SJCRH30 (cell line): ENCODE data around the gene RAPGEF3. TPM values are rescaled to one million over a fixed set of nuclear protein-coding genes. Genes with fewer than 3 reads are reported as not detected.

Experiments
- DNase-seq, 2 experiments: peaks; one replicate each; pipeline ENCODE4 v3.0.0-alpha.2; 2015 to 2020
- H3K27ac ChIP-seq: fragments of 250-450 bp; sonication (Bioruptor Pico); 2 replicates; pipeline ENCODE4 v1.5.1; 2020; ENCODE audit warnings: mild to moderate bottlenecking, moderate library complexity
- H3K27me3 ChIP-seq: fragments of 250-450 bp; sonication (Bioruptor Pico); 2 replicates; pipeline ENCODE4 v1.5.1; 2020; ENCODE audit warnings: mild to moderate bottlenecking, moderate library complexity
- H3K36me3 ChIP-seq: fragments of 250-450 bp; sonication (Bioruptor Pico); 2 replicates; pipeline ENCODE4 v1.5.1; 2020; ENCODE audit warnings: mild to moderate bottlenecking, moderate library complexity
- H3K4me1 ChIP-seq: fragments of 250-450 bp; sonication (Bioruptor Pico); 2 replicates; pipeline ENCODE4 v1.5.1; 2020; ENCODE audit warnings: mild to moderate bottlenecking, moderate library complexity
- H3K4me3 ChIP-seq: fragments of 250-450 bp; sonication (Bioruptor Pico); 2 replicates; pipeline ENCODE4 v1.5.1; 2020; ENCODE audit warnings: mild to moderate bottlenecking, moderate library complexity
- H3K9me3 ChIP-seq: fragments of 250-450 bp; sonication (Bioruptor Pico); replicated peaks from 2 replicates; pipeline ENCODE4 v1.5.1; 2020; ENCODE audit warnings: mild to moderate bottlenecking, moderate library complexity
- total RNA-seq: library from RNA; depleted of rRNA; stranded (reverse); fragments of >200 nt; shearing (Covaris generic); gene quantifications from 2 replicates; pipeline ENCODE4 v1.2.3, GENCODE V29; 2014

Gene RAPGEF3
- total RNA-seq, 1 experiment from 2014 or later, result 0.49 TPM

DNA sequence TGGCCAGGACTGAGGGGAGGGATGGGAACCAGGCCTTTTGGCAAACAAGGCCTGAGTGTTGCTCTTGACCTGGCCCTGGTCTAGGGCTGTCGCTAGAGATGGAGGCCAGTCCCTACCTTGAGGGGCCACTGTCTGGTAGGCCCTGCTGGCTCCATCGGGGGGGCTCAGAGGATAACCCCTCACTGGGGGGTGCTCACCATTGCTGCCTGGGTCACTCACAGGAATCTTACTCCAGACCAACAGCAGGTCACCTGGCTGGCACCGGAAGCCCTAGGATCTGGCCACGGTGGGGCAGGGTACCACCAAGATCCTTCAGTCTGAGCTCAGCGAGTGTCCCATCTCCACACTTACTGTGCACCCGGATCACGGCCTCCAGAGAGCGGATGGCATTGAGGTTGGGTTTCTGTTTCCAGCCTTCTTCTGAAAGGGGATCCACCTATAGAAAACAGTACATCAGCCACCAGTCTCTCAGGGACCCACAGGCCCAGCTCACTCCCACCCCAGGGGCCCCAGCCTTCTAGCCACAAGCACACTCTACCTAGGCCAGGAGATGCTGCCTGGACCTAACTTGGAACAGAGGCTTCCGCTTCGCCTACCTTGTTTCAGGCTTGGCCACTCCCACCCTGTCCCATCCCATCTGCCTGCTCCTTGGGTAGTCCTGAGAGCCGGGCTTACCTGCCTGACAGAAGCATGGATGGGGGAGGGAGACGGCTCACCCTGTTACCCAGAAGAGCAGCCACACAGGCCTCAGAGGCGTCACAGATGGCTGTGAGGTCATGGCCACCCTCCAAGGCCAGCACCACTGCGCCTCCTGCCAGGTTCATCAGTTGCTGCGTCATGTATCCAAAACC lies 26.6 kb upstream of the RAPGEF3 start:
- H3K36me3 ChIP-seq, result peaks cover 67% of the 10 kb centered on the region
- DNase-seq, result no peak
- no peaks in the 10 kb centered on the region for H3K4me1 ChIP-seq
- no peak overlapping the region for H3K27ac ChIP-seq
- H3K9me3 ChIP-seq, result no peaks in the 10 kb centered on the region
- no peaks in the 10 kb centered on the region for H3K27me3 ChIP-seq
- no peak overlapping the region for H3K4me3 ChIP-seq

DNA sequence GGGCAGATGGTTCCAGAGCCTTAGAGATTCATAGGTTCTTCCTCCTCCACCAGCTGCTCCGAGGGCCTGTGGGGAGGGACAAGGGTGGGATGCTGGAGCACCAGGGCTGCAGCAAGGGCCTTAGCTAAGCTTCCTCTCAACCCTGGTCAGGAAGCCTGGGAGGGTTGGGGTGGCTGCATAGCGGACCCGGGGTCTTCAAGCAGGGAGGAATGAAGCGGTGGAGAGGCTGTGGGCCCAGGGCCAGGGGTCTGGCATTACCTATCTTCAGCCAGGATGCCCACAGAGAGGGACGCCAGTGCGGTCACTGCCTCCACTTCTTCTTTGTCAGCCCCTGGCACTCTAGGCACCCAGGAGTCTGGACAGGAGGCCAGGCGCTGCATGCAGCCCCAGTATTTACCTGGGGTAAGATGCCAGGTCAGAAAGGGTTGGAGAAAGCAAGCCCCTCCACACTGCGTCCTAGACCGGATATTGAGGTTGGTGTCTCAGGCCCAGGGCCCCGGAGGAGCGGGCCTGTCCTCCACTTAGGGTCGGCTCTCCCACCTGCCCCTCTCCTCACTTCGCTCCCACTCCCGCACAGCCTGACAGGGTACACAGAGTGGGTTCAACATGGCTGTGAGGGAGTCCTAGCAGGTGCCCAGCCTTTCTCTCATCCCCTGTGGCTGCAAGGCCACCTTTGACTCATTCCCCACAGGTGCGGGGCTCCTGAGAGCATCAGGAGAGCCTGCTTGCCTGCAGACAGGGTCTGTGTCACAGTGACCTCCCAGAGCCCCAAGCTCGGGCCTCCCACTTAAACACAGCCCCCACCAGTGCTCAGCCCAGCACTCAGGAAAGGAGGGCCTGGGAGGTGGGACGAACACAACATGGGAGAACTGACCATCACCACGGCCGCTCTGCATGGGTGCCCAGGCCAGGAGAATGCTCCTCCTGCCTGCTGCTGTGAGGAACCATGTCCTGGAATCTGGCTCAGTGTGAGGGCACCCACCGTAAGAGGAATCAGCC lies 25.4 kb upstream of the RAPGEF3 start:
- no peaks in the 10 kb centered on the region for H3K27me3 ChIP-seq

DNA sequence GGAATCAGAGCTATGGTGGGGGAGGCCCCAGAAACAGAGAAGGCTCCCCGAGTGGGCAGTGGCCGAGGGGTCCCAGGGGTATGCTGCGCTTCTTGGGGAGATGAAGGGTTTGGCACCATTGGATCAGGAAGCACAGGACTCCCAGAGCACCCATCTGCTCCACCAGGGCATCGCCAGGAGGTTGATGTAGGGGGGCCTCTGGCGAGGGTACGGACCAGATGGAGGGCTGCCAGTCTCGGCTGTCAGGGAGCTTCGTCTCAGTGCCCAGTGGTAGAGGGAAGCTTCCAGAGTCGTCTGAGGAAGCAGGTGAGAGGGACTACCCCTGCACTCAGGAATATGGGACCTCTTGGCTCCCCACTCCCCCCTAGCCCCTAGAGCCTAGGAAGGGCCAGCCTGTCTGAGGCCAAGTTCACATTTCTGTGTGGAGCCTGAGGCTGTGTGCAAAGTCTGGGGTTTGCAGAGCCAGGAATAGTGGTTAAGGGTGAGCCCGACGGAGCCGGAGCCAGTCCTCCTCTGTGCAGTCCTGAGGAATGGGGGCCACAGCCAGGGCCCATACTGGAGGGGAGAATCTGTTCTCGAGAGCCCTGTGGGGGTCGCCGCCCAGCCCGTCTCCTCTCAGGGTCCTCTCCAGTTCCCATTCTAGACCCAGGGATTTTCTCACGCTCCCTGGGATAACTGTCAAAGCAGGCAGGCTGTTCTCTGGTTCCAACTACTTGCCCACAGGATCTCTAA lies 24.5 kb upstream of the RAPGEF3 start:
- no peaks in the 10 kb centered on the region for H3K4me1 ChIP-seq
- no peaks in the 10 kb centered on the region for H3K27me3 ChIP-seq
- DNase-seq, result no peak
- H3K4me3 ChIP-seq, result no peak overlapping the region
- peaks cover 51% of the 10 kb centered on the region for H3K36me3 ChIP-seq
- H3K9me3 ChIP-seq, result no peaks in the 10 kb centered on the region
- no peak overlapping the region for H3K27ac ChIP-seq

More for the DNA sequence above, 25.4 kb upstream of the RAPGEF3 start:
- DNase-seq, result no peak
- H3K27ac ChIP-seq, result no peak overlapping the region
- peaks cover 60% of the 10 kb centered on the region for H3K36me3 ChIP-seq
- H3K9me3 ChIP-seq, result no peaks in the 10 kb centered on the region
- no peaks in the 10 kb centered on the region for H3K4me1 ChIP-seq
- H3K4me3 ChIP-seq, result no peak overlapping the region

DNA sequence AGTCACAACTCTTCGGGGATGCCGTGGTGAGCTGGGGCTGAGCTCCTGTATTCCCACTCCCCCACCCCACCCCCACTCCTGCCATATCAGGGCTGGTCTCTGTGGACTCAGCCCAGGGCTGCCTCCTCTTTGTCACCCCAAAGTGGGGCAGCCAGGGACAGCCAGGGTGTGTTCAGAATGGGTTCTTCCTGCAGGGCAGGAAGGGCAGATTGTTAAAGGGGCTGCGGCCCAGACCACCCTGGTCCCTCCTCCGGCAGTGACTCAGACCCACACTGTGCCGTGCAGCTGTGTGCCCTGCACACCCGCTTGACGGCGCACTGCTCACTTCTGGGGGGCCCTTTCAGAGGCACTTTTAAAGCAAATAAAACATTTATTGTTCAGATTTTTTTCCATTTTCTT lies 23.7 kb upstream of the RAPGEF3 start:
- Histone ChIP-seq H3K4me1 (no peaks in the 10 kb centered on the region), H3K36me3 (peaks cover 43% of the 10 kb centered on the region), H3K27ac (no peak overlapping the region), H3K27me3 (no peaks in the 10 kb centered on the region), H3K4me3 (no peak overlapping the region), H3K9me3 (no peaks in the 10 kb centered on the region)
- no peak for DNase-seq

DNA sequence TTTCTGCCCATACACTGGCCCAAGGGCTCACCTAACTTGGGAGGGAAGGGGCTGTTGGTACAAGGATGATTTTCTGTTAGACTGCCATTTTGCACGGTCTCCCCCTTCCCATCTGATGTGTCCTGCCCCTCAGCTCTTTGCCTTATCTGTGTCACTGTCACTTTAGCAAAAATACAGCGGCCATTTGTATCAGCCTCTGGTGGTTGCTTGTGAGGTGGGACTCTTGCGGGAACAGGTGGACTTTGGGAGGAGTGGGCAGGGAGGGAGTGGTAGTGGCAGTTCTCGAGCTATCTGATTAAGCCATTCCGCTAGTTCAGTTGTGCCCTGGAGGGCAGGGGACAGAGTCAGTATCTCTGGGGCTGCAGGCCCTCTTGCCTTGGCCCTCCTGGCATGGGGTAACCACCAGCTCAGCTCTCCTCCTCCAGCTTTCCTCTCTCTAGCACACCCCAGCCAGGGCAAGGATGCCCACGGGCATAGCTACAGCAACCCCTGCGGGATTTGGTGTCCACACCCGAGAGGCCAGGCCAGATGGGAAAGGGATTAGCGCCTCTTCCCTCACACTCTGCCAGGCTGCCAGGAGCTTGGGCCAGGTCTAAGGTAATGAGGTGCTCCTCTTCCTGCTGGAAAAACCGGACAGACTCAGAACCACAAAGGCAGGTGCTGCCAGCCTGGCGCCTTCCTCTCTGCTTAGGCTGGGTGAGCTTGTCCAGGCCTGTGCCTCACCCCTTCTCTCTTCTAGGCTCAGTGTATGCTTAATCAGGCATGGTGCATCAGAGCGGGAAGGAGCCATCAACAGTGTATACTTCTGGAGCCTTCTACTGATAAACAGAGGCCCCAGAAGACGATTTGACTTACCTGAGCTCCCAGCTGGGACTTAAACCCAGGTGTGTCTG lies 23.0 kb upstream of the RAPGEF3 start:
- Histone ChIP-seq H3K27ac (no peak overlapping the region), H3K36me3 (peaks cover 36% of the 10 kb centered on the region), H3K4me3 (no peak overlapping the region), H3K27me3 (no peaks in the 10 kb centered on the region), H3K4me1 (no peaks in the 10 kb centered on the region), H3K9me3 (no peaks in the 10 kb centered on the region)
- no peak for DNase-seq

DNA sequence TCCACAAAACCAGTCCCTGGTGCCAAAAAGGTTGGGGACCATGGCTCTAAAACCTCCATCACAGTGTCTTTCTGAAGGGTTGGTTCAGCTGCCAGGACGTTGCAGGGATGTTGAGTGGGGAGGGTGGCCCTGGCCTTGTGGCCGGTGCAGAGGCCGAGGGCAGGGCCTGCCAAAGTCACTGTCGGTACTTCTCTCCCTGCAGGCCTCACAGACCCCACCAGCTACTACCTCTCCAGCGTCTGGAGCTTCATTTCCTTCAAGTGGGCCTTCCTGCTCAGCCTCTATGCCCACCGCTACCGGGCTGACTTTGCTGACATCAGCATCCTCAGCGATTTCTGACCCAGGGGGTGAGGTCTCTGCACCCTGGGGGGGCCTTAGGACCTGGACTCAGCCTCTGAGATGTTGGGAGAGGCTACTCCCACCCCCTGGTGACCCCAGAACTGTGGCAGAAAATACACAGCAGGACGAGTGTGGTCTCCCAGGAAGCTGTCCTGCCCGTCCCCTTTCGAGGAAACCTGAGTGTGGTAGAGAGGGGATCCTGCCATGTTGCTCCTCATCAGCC lies 21.3 kb upstream of the RAPGEF3 start:
- H3K27me3 ChIP-seq, result no peaks in the 10 kb centered on the region
- H3K9me3 ChIP-seq, result no peaks in the 10 kb centered on the region
- peaks cover 23% of the 10 kb centered on the region for H3K36me3 ChIP-seq
- H3K4me1 ChIP-seq, result no peaks in the 10 kb centered on the region
- DNase-seq, result no peak
- H3K27ac ChIP-seq, result no peak overlapping the region
- H3K4me3 ChIP-seq, result no peak overlapping the region

DNA sequence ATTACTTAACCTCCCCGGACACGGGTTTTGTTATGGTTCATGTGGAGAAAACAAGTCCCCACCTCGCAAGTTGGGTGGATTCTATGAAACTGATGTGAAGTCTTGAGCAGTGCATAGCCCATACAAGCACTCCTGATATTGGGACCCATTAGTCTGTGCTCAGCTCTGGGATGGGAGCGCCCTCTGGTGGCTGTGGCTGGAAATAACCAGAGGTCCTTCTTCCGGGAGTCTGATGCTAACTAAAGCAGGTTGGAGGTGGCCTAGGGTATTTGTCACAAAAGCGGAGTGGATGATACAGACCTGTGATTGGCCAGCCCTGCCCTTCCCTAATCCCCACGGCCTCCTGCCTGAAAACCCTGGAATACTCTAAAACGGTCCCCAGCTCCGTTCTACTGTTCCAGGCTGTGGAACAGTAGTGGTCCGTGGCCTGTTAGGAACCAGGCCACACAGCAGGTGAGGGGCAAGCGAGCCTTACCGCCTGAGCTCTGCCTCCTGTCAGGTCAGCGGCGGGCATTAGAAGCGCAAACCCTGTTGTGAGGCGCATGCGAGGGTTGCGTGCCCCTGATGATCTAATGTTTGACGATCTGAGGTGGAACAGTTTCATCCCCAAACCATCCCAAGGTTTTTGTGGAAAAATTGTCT lies 20.7 kb upstream of the RAPGEF3 start:
- Histone ChIP-seq H3K27ac (no peak overlapping the region), H3K9me3 (no peaks in the 10 kb centered on the region), H3K4me1 (no peaks in the 10 kb centered on the region), H3K27me3 (no peaks in the 10 kb centered on the region), H3K4me3 (no peak overlapping the region), H3K36me3 (peaks cover 17% of the 10 kb centered on the region)
- DNase-seq, result peak; percentile 85 to 97

DNA sequence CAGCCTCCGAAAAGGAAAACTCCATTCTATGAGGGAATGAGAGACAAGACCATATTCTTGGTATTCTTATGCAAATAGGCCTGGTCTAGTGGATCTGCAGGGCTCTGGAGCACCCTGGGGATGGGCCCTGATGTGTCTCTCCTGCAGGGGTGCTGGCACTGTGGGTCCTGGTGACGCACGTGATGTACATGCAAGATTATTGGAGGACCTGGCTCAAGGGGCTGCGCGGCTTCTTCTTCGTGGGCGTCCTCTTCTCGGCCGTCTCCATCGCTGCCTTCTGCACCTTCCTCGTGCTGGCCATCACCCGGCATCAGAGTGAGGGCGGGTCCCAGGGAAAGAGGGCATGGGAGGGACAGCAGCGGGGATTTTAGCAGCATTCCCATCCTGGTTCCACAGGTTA lies 20.2 kb upstream of the RAPGEF3 start:
- peaks cover 12% of the 10 kb centered on the region for H3K36me3 ChIP-seq
- no peak overlapping the region for H3K4me3 ChIP-seq
- H3K27ac ChIP-seq, result no peak overlapping the region
- H3K9me3 ChIP-seq, result no peaks in the 10 kb centered on the region
- H3K4me1 ChIP-seq, result no peaks in the 10 kb centered on the region
- DNase-seq, result no peak
- no peaks in the 10 kb centered on the region for H3K27me3 ChIP-seq

DNA sequence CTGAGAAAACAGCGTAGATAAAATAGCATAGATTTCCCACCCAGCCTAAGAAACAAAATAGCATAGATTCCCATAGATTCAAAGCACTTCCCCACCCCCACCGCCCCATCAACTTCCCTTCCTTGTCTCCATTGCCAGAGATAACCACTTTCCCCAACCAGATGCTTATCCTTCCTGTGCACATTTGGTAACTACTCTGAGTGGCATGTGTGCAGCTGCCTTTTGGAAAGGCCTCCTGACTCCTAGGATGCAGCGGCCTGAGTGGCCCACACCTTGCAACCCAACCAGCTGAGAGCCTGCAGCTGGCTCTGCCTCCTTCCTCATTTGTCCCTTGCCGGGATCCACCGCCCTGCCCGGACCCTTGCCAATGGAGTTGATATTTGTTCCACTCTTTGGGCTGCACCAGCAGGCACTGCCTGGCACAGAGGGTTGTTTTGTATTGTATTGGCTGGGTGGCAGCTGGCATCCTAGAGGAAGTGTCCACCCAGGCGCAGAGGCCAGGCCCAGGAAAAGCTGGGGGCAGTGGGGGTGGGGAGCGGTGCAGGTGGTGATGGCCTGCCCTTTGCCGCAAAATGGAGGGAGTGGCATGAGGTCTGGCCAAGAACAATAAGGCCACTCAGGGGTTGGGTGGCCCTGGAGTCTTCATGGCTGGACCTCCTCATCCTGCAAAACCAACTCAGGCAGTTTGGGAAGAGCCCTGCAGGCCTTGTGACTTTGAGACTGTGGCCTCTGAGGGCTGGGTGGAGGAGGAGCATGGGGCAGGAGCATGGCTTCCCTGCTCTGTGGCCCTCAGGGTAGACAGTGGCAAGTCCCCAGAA lies 19.3 kb upstream of the RAPGEF3 start:
- no peak overlapping the region for H3K27ac ChIP-seq
- no peaks in the 10 kb centered on the region for H3K4me1 ChIP-seq
- H3K27me3 ChIP-seq, result no peaks in the 10 kb centered on the region
- peaks cover 7% of the 10 kb centered on the region; the same call in 1 of the 2 replicates for H3K36me3 ChIP-seq
- no peaks in the 10 kb centered on the region for H3K9me3 ChIP-seq
- H3K4me3 ChIP-seq, result no peak overlapping the region
- no peak for DNase-seq

DNA sequence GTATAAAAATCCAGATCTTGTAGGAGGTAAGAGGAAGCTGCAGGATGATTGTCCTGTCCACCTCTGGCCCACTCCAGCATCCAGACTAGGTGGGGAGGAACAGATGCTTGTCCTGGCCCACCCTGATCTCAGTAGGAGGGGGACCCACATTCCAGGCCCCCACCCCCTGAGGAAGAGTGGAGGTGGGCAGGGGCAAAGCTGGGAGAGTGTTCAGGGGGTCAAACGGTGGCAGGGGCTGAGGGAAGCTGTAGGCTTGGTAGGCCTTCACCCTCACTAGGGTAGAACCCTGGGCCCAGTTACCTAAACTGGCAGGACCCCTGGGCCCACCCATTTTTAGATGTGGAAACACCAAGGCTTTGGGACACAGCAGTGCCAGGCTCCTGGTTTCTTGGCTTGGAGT lies 18.5 kb upstream of the RAPGEF3 start:
- no peak for DNase-seq
- Histone ChIP-seq H3K4me1 (no peaks in the 10 kb centered on the region), H3K27me3 (no peaks in the 10 kb centered on the region), H3K27ac (no peak overlapping the region), H3K36me3 (0 out of 2 replicates have a peak, but pooled peaks cover 2% of the 10 kb centered on the region), H3K9me3 (no peaks in the 10 kb centered on the region), H3K4me3 (no peak overlapping the region)

DNA sequence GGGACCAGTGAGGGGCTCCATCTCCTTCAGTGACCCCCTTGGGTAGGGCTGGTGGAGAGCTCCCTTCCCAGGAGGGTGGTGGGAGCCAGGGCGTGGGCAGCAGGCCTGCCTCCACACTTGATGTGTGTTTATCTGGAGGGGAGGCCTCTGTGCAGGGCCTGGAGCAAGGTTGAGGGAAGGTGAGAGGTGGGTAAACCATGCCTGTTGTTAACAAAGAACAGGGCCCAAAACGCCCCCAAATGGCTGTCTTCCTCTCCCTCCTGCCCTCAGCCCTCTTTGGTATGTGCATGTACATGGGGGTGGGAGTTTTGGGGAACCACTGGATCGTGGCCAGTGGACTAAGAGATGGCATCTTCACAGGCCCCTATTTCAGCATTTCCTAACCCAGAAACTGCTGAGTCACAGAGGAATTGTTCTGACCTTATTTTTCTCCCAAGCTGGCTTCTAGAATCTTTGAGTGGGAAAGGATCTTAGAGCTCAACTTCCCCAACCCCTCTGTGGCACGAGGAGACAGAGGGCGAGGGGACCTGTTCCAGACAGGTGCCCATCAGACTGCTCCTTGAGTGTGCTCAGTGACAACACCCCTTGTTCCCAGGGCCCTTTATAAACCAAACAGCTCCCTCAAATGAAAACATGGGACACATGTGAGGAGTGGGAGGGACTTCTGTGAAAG lies 17.9 kb upstream of the RAPGEF3 start:
- Histone ChIP-seq H3K4me1 (no peaks in the 10 kb centered on the region), H3K36me3 (no peaks in the 10 kb centered on the region), H3K9me3 (no peaks in the 10 kb centered on the region), H3K27ac (no peak overlapping the region), H3K27me3 (no peaks in the 10 kb centered on the region), H3K4me3 (no peak overlapping the region)
- no peak for DNase-seq
